ENCODE results near the gene MTHFD2. TPM values are rescaled to one million over a fixed set of nuclear protein-coding genes. Genes with fewer than 3 reads are reported as not detected.
"Not testable (repeated sequence)": the region's sequence is repeated elsewhere in the genome, so short reads cannot be mapped to it uniquely, and the experiment has no call there.

MTHFD2 gene
- total and polyA plus RNA-seq, 2 experiments from 2014 or later = 40.1 to 126 TPM

DNA sequence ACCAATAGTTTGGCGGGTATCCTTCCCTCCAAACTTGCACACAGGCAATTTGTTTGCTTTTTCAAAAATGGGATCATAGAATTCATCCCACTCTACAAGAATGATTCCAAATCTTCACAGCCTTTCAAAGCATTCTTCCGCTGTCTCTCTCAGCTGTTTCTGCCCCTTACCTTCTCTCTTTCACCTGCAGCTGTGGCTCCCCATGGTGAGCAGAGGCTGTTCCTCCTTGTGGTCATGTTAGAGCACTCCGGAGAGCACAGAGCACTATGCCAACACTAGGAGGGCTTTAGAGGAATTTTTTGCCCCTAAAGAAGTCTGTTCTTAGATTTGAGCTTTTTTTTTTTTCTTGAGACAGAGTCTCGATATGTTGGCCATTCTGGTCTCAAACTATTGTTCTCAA, 30.4 kb downstream of the MTHFD2 start:
- Histone ChIP-seq H4K20me1 (ENCODE audit: insufficient read depth, poor library complexity, severe bottlenecking) (no peaks in the 10 kb centered on the region), H3K36me3 (replicated peaks; ENCODE audit: insufficient read depth, low read depth) (no peaks in the 10 kb centered on the region), H3K27ac (no peak overlapping the region), H3K4me2 (no peak overlapping the region), H3K79me2 (no peaks in the 10 kb centered on the region), H3K9me3 (ENCODE audit: low read depth) (no peaks in the 10 kb centered on the region), H2AFZ (no peak overlapping the region), H3K9me2 (replicated peaks; ENCODE audit: insufficient read depth) (no peaks in the 10 kb centered on the region), H3K4me1 (ENCODE audit: insufficient read depth) (no peaks in the 10 kb centered on the region), H3K27me3 (no peaks in the 10 kb centered on the region), H3K4me3 (no peak overlapping the region)
- 85% methylated on average over 4 of the region's 4 CpGs for WGBS (ENCODE audit: low lambda C conversion rate, missing lambda C conversion rate)
- no peak for TF ChIP-seq EZH2 (IDR thresholded peaks at IDR 0.05; ENCODE audit: borderline replicate concordance)
- TF ChIP-seq, protein P1, sequence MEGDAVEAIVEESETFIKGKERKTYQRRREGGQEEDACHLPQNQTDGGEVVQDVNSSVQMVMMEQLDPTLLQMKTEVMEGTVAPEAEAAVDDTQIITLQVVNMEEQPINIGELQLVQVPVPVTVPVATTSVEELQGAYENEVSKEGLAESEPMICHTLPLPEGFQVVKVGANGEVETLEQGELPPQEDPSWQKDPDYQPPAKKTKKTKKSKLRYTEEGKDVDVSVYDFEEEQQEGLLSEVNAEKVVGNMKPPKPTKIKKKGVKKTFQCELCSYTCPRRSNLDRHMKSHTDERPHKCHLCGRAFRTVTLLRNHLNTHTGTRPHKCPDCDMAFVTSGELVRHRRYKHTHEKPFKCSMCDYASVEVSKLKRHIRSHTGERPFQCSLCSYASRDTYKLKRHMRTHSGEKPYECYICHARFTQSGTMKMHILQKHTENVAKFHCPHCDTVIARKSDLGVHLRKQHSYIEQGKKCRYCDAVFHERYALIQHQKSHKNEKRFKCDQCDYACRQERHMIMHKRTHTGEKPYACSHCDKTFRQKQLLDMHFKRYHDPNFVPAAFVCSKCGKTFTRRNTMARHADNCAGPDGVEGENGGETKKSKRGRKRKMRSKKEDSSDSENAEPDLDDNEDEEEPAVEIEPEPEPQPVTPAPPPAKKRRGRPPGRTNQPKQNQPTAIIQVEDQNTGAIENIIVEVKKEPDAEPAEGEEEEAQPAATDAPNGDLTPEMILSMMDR (IDR thresholded peaks at IDR 0.05; ENCODE audit: poor library complexity) = no peak
- TF ChIP-seq EZH2phosphoT487 (IDR thresholded peaks at IDR 0.05; ENCODE audit: low read depth, severe bottlenecking, unreplicated experiment) = no peak
- DNase-seq (ENCODE audit: low spot score) = no peak

DNA sequence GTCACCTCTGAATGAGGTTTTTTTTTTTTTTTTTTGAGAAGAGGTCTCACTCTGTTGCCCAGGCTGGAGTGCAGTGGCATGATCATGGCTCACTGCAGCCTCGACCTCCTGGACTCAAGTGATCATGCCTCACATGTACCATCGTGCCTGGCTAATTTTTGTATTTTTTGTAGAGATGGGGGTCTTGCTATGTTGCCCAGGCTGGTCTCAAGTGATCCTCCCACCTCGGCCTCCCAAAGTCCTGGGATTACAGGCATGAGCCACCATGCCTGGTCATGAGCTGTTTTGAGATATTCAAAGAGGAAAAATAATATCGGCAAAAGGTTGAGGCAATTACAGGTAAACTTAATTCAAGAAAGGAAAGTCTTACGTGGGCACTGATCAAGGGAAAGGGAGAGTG, 31.4 kb downstream of the MTHFD2 start:
- not testable (repeated sequence) for H3K27me3 ChIP-seq; H2AFZ ChIP-seq; H3K27ac ChIP-seq; H3K79me2 ChIP-seq; H3K9me3 ChIP-seq (ENCODE audit: low read depth); H3K9me2 ChIP-seq (replicated peaks; ENCODE audit: insufficient read depth); H3K36me3 ChIP-seq (replicated peaks; ENCODE audit: insufficient read depth, low read depth); H3K4me2 ChIP-seq; H3K4me3 ChIP-seq; H4K20me1 ChIP-seq (ENCODE audit: insufficient read depth, poor library complexity, severe bottlenecking); DNase-seq (ENCODE audit: low spot score); H3K4me1 ChIP-seq (ENCODE audit: insufficient read depth)
- WGBS (ENCODE audit: low lambda C conversion rate, missing lambda C conversion rate) = 92% methylated on average over 5 of the region's 5 CpGs

DNA sequence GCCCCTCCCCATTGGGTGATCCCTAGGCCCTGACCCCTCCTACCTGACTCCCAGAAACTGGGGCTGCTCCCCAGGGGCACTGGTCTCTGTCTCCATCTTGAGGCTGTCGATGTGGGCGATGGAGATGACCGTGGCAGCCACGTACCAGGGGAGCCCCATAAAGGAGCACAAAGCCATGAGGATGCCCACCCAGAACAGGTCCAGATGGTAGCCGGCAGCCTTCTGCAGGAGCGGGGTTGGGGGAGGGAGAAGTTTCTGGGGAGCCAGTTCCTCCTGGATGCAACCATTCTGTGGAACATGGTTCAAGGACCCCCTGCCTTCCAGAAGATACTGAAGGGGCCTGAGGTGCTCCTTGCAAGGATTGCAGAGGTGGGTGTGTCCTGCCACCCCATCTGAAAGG, 34.0 kb downstream of the MTHFD2 start:
- H3K4me1 ChIP-seq (ENCODE audit: insufficient read depth) = no peaks in the 10 kb centered on the region
- no peak overlapping the region for H3K27ac ChIP-seq
- no peaks in the 10 kb centered on the region for H3K27me3 ChIP-seq
- H3K79me2 ChIP-seq = no peaks in the 10 kb centered on the region
- H3K4me2 ChIP-seq = no peak overlapping the region
- H4K20me1 ChIP-seq (ENCODE audit: insufficient read depth, poor library complexity, severe bottlenecking) = no peaks in the 10 kb centered on the region
- no peaks in the 10 kb centered on the region for H3K9me2 ChIP-seq (replicated peaks; ENCODE audit: insufficient read depth)
- H2AFZ ChIP-seq = no peak overlapping the region
- H3K36me3 ChIP-seq (replicated peaks; ENCODE audit: insufficient read depth, low read depth) = no peaks in the 10 kb centered on the region
- H3K9me3 ChIP-seq (ENCODE audit: low read depth) = no peaks in the 10 kb centered on the region
- no peak overlapping the region for H3K4me3 ChIP-seq
- TF ChIP-seq, protein P1 (IDR thresholded peaks at IDR 0.05; ENCODE audit: poor library complexity) = no peak
- TF ChIP-seq EZH2 (IDR thresholded peaks at IDR 0.05; ENCODE audit: borderline replicate concordance) (no peak), EZH2phosphoT487 (IDR thresholded peaks at IDR 0.05; ENCODE audit: low read depth, severe bottlenecking, unreplicated experiment) (no peak)
- WGBS (ENCODE audit: low lambda C conversion rate, missing lambda C conversion rate) = 94% methylated on average over 6 of the region's 6 CpGs
- no peak for DNase-seq (ENCODE audit: low spot score)

GRCh38 chr2:74233648-74234047, 35.2 kb downstream of the MTHFD2 start:
- H3K27ac ChIP-seq = no peak overlapping the region
- H3K4me1 ChIP-seq (ENCODE audit: insufficient read depth) = no peaks in the 10 kb centered on the region
- TF ChIP-seq, protein P1 (IDR thresholded peaks at IDR 0.05; ENCODE audit: poor library complexity) = no peak
- TF ChIP-seq EZH2 (IDR thresholded peaks at IDR 0.05; ENCODE audit: borderline replicate concordance) = no peak
- no peak for TF ChIP-seq EZH2phosphoT487 (IDR thresholded peaks at IDR 0.05; ENCODE audit: low read depth, severe bottlenecking, unreplicated experiment)
- no peaks in the 10 kb centered on the region for H3K79me2 ChIP-seq
- H4K20me1 ChIP-seq (ENCODE audit: insufficient read depth, poor library complexity, severe bottlenecking) = no peaks in the 10 kb centered on the region
- no peak overlapping the region for H2AFZ ChIP-seq
- H3K4me2 ChIP-seq = no peak overlapping the region
- DNase-seq (ENCODE audit: low spot score) = no peak
- H3K9me2 ChIP-seq (replicated peaks; ENCODE audit: insufficient read depth) = no peaks in the 10 kb centered on the region
- no peaks in the 10 kb centered on the region for H3K36me3 ChIP-seq (replicated peaks; ENCODE audit: insufficient read depth, low read depth)
- H3K4me3 ChIP-seq = no peak overlapping the region
- no peaks in the 10 kb centered on the region for H3K27me3 ChIP-seq
- no peaks in the 10 kb centered on the region for H3K9me3 ChIP-seq (ENCODE audit: low read depth)
